Neural progenitor cell (in vitro differentiated cells): ENCODE results near the gene PRKAA2. TPM values are rescaled to one million over a fixed set of nuclear protein-coding genes. Genes with fewer than 3 reads are reported as not detected.

Experiments used
- DNase-seq: peaks from one replicate; pipeline ENCODE4 v3.0.0-alpha.2; 2016; ENCODE audit warnings: low spot score
- H2AFZ ChIP-seq: fragments of 200-600 bp; sonication (generic); replicated peaks from 2 replicates; pipeline ENCODE4 v1.6.1; 2016; ENCODE audit warnings: antibody characterized with exemption
- H3F3A ChIP-seq: fragments of 200-600 bp; sonication (generic); 2 replicates; pipeline ENCODE4 v1.6.1; 2016; ENCODE audit warnings: antibody characterized with exemption, low read depth
- H3K27ac ChIP-seq: fragments of 200-600 bp; sonication (generic); 2 replicates; pipeline ENCODE4 v1.5.1; 2016; ENCODE audit warnings: mild to moderate bottlenecking
- H3K27me3 ChIP-seq: fragments of 200-600 bp; sonication (generic); 2 replicates; pipeline ENCODE4 v1.6.1; 2016; ENCODE audit warnings: mild to moderate bottlenecking, moderate library complexity
- H3K36me3 ChIP-seq: fragments of 200-600 bp; sonication (generic); 2 replicates; pipeline ENCODE4 v1.5.1; 2016
- H3K4me1 ChIP-seq: fragments of 200-600 bp; sonication (generic); 2 replicates; pipeline ENCODE4 v1.6.1; 2016; ENCODE audit warnings: mixed run types
- H3K4me2 ChIP-seq: fragments of 200-600 bp; sonication (generic); 2 replicates; pipeline ENCODE4 v1.6.1; 2016
- H3K4me3 ChIP-seq: fragments of 200-600 bp; sonication (generic); 2 replicates; pipeline ENCODE4 v1.5.1; 2016
- H3K79me2 ChIP-seq: fragments of 200-600 bp; sonication (generic); 2 replicates; pipeline ENCODE4 v1.6.1; 2016; ENCODE audit warnings: low read depth
- H3K9ac ChIP-seq: fragments of 200-600 bp; sonication (generic); 2 replicates; pipeline ENCODE4 v1.6.1; 2016
- H3K9me3 ChIP-seq: fragments of 200-600 bp; sonication (generic); 2 replicates; pipeline ENCODE4 v1.5.1; 2016; ENCODE audit warnings: low read depth
- H4K20me1 ChIP-seq: fragments of 200-600 bp; sonication (generic); 2 replicates; pipeline ENCODE4 v1.6.1; 2016; ENCODE audit warnings: low read depth
- H3K27ac Mint-ChIP-seq: 3 replicates; pipeline ENCODE4 v1.8.0; 2021; ENCODE audit warnings: mixed read lengths
- H3K27me3 Mint-ChIP-seq: 2 replicates; pipeline ENCODE4 v1.8.0; 2022; ENCODE audit warnings: low read depth, mild to moderate bottlenecking, inconsistent platforms, moderate library complexity, mixed read lengths; ENCODE audit not compliant: insufficient read depth
- H3K36me3 Mint-ChIP-seq: 3 replicates; pipeline ENCODE4 v1.8.0; 2021; ENCODE audit warnings: mixed read lengths
- H3K4me1 Mint-ChIP-seq: 3 replicates; pipeline ENCODE4 v1.8.0; 2021; ENCODE audit warnings: mixed read lengths
- H3K4me3 Mint-ChIP-seq: 3 replicates; pipeline ENCODE4 v1.8.0; 2021; ENCODE audit warnings: mild to moderate bottlenecking, moderate library complexity, mixed read lengths
- H3K9me3 Mint-ChIP-seq: 3 replicates; pipeline ENCODE4 v1.8.0; 2020; ENCODE audit warnings: mixed read lengths
- EZH2 ChIP-seq: fragments of 200-600 bp; sonication (generic); IDR thresholded peaks from 2 replicates; pipeline ENCODE4 v1.6.1; 2017; ENCODE audit warnings: antibody characterized with exemption, mild to moderate bottlenecking, moderate library complexity
- EZH2phosphoT487 ChIP-seq: fragments of 200-600 bp; sonication (generic); IDR thresholded peaks from 2 replicates; pipeline ENCODE4 v1.6.1; 2017; ENCODE audit warnings: antibody characterized with exemption
- total RNA-seq: library from RNA; depleted of rRNA; stranded (reverse); fragments of >200 nt; gene quantifications from 2 replicates; pipeline ENCODE4 v1.2.3, GENCODE V29; 2015; ENCODE audit warnings: low replicate concordance
- TF ChIP-seq, protein P1 (sequence below): fragments of 200-600 bp; sonication (generic); IDR thresholded peaks from 2 replicates; pipeline ENCODE4 v1.5.1; 2017; ENCODE audit warnings: antibody characterized with exemption, mild to moderate bottlenecking

The PRKAA2 gene
- total RNA-seq, 1 donor from 2014 or later, result 25.8 TPM

DNA sequence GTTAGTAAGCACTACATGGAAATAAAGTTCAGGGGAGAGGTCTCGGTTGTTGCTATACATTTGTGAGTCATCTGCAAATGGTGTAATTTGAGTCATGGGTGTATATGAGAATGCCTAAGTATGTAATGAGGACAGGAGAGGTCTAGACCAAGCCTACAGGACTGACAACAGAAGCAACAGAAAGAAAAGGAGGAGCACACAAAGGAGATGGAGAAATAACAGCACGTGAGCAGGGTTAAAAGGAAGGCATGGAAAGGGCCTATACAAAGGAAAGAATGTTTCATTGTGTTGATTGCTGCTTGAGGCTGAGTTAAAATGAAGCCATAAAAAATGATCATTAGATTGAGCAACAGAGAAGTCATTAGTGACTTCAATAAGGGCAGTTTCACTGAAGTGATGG is 28.0 kb upstream of the PRKAA2 start:
- H3K4me2 ChIP-seq, result no peak overlapping the region
- no peaks in the 10 kb centered on the region for H3K79me2 ChIP-seq
- peaks cover 9% of the 10 kb centered on the region for H3K4me1 ChIP-seq
- peaks cover 1% of the 10 kb centered on the region for H3K36me3 Mint-ChIP-seq
- peaks cover 14% of the 10 kb centered on the region for H3K9me3 Mint-ChIP-seq
- H3K27ac Mint-ChIP-seq, result no peak overlapping the region
- TF ChIP-seq EZH2 (no peak), EZH2phosphoT487 (no peak)
- TF ChIP-seq, protein P1, sequence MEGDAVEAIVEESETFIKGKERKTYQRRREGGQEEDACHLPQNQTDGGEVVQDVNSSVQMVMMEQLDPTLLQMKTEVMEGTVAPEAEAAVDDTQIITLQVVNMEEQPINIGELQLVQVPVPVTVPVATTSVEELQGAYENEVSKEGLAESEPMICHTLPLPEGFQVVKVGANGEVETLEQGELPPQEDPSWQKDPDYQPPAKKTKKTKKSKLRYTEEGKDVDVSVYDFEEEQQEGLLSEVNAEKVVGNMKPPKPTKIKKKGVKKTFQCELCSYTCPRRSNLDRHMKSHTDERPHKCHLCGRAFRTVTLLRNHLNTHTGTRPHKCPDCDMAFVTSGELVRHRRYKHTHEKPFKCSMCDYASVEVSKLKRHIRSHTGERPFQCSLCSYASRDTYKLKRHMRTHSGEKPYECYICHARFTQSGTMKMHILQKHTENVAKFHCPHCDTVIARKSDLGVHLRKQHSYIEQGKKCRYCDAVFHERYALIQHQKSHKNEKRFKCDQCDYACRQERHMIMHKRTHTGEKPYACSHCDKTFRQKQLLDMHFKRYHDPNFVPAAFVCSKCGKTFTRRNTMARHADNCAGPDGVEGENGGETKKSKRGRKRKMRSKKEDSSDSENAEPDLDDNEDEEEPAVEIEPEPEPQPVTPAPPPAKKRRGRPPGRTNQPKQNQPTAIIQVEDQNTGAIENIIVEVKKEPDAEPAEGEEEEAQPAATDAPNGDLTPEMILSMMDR, result no peak
- H3K9me3 ChIP-seq, result peaks cover 4% of the 10 kb centered on the region
- H2AFZ ChIP-seq, result peak overlapping the region; percentile 12
- no peaks in the 10 kb centered on the region for H3K36me3 ChIP-seq
- peak overlapping the region; percentile 2 for H3K27ac ChIP-seq
- H4K20me1 ChIP-seq, result no peaks in the 10 kb centered on the region
- DNase-seq, result peak; percentile 17
- no peak overlapping the region for H3K4me3 Mint-ChIP-seq
- H3K4me1 Mint-ChIP-seq, result peaks cover 7% of the 10 kb centered on the region
- H3K4me3 ChIP-seq, result no peak overlapping the region
- H3F3A ChIP-seq, result peaks cover 7% of the 10 kb centered on the region
- no peak overlapping the region for H3K9ac ChIP-seq
- no peaks in the 10 kb centered on the region for H3K27me3 ChIP-seq
- H3K27me3 Mint-ChIP-seq, result peaks cover 2% of the 10 kb centered on the region

DNA sequence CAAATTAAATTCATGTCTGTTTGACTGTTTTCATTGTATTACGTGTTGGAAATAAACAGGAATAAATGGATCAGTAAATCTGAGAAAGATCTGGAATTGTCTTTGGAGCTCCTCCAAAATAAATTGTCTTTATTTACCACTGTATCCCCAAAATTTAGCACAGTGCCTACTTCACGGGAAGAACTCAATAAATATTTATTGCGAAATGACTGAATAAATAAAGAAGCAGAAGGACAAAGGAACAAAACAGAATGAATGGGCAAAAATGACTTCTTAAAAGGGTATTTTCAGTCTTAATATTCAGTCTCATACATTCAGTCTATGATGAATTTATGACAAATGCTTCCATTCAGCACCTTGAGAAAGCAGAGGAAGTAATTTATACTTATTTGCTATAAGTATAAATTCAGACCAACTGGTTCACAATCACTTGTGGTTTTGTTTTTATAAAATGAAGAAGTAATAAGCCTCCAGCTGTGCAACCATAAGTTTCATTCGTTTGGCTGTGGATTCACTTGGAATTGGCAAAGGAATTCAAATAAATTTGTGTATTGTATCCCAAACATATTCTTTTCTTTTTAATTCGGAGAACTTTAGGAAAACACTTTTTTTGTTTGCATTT is 19.2 kb upstream of the PRKAA2 start:
- Histone ChIP-seq H3K36me3 (no peaks in the 10 kb centered on the region), H2AFZ (no peak overlapping the region), H3F3A (no peaks in the 10 kb centered on the region), H3K4me3 (no peak overlapping the region), H3K27me3 (no peaks in the 10 kb centered on the region), H3K79me2 (no peaks in the 10 kb centered on the region), H3K4me2 (no peak overlapping the region), H4K20me1 (no peaks in the 10 kb centered on the region), H3K9me3 (no peaks in the 10 kb centered on the region), H3K9ac (no peak overlapping the region), H3K4me1 (no peaks in the 10 kb centered on the region), H3K27ac (no peak overlapping the region)
- Mint-ChIP-seq H3K36me3 (no peaks in the 10 kb centered on the region), H3K9me3 (peaks cover 7% of the 10 kb centered on the region), H3K4me1 (no peaks in the 10 kb centered on the region), H3K27ac (no peak overlapping the region), H3K4me3 (no peak overlapping the region), H3K27me3 (no peaks in the 10 kb centered on the region)
- DNase-seq, result no peak
- TF ChIP-seq, protein P1, result no peak
- no peak for TF ChIP-seq EZH2phosphoT487
- no peak for TF ChIP-seq EZH2

DNA sequence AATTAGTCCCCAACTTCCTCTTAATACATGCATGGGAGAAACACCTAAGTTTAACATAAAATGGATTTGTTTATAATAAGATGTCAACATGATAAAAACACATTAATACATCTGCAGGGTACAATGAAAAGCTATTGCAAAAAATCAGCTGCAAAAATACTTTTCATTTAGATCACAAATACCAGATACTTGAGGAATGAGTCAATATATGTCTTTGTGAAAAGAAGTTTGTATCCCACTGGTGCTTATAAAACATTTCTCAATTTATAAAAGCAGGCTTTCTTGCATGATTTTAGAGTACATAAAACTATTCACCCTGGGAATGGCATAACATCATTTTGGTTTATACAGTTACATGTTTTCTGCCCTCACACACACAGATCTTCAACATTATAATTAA is 18.6 kb upstream of the PRKAA2 start:
- H3K9me3 ChIP-seq, result no peaks in the 10 kb centered on the region
- H3F3A ChIP-seq, result no peaks in the 10 kb centered on the region
- H3K4me3 Mint-ChIP-seq, result no peak overlapping the region
- no peaks in the 10 kb centered on the region for H3K27me3 ChIP-seq
- no peaks in the 10 kb centered on the region for H3K36me3 Mint-ChIP-seq
- H3K79me2 ChIP-seq, result no peaks in the 10 kb centered on the region
- no peaks in the 10 kb centered on the region for H4K20me1 ChIP-seq
- H3K9me3 Mint-ChIP-seq, result peaks cover 7% of the 10 kb centered on the region
- no peaks in the 10 kb centered on the region for H3K4me1 ChIP-seq
- no peak overlapping the region for H2AFZ ChIP-seq
- no peaks in the 10 kb centered on the region for H3K36me3 ChIP-seq
- DNase-seq, result no peak
- H3K9ac ChIP-seq, result no peak overlapping the region
- H3K27me3 Mint-ChIP-seq, result no peaks in the 10 kb centered on the region
- TF ChIP-seq, protein P1, result no peak
- TF ChIP-seq EZH2 (no peak), EZH2phosphoT487 (no peak)
- H3K4me1 Mint-ChIP-seq, result no peaks in the 10 kb centered on the region
- no peak overlapping the region for H3K27ac ChIP-seq
- no peak overlapping the region for H3K27ac Mint-ChIP-seq
- H3K4me3 ChIP-seq, result no peak overlapping the region
- H3K4me2 ChIP-seq, result no peak overlapping the region
